ENCODE measurements around the gene CNN3. TPM values are rescaled to one million over a fixed set of nuclear protein-coding genes. Genes with fewer than 3 reads are reported as not detected.

CNN3 gene
- total RNA-seq, 2 experiments from 2014 or later, result not detected

- BruUV-seq (replicated peaks), result no TSS peak
- peak overlapping the region; percentile 73 for H3K4me2 ChIP-seq (ENCODE audit: low read length)
- ChIA-PET POLR2A (interaction anchor here (0.6 to 1.5 kb wide), 10 partner anchors 12 to 1788 kb away, joined by 3 to 5 read pairs (median 4); partner anchors contain the start of gene RWDD3), CTCF (ENCODE audit: unreplicated experiment) (no interaction called here)
- H3K36me3 ChIP-seq (ENCODE audit: insufficient read depth, low read length), result no peaks in the 10 kb centered on the region
- TF ChIP-seq EZH2phosphoT487 (IDR thresholded peaks at IDR 0.05; ENCODE audit: borderline replicate concordance, low read depth, low read length), result no peak
- no peak for TF ChIP-seq CTCF (conservative IDR thresholded peaks at IDR 0.05; ENCODE audit: low read length)
- H3K4me3 ChIP-seq (ENCODE audit: low read depth, low read length, poor library complexity, severe bottlenecking), result peak overlapping the region; percentile 58
- H4K20me1 ChIP-seq (ENCODE audit: insufficient read depth, low read length), result no peaks in the 10 kb centered on the region
- H3K9me2 ChIP-seq (ENCODE audit: insufficient read depth, low read length), result no peaks in the 10 kb centered on the region
- H2AFZ ChIP-seq (ENCODE audit: low read length), result peak overlapping the region; percentile 92
- peaks cover 5% of the 10 kb centered on the region; the same call in 1 of the 2 replicates for H3K9me3 ChIP-seq (ENCODE audit: low read length)
- no peaks in the 10 kb centered on the region for H3K79me2 ChIP-seq (ENCODE audit: insufficient read depth, low read depth, low read length)
- intact Hi-C loops (cut with micrococcal nuclease; ENCODE audit: unreplicated experiment), result loop anchor here (10.0 kb wide), 1 partner anchor 272 kb away; the partner anchor contains the start of gene RWDD3
- peak; percentile 86 for DNase-seq (ENCODE audit: low spot score)
- peak overlapping the region; percentile 67 for H3K27ac ChIP-seq (ENCODE audit: low read depth, low read length, poor library complexity, severe bottlenecking)
- H3K4me1 ChIP-seq (ENCODE audit: insufficient read depth, low read length, poor library complexity, severe bottlenecking), result peaks cover 23% of the 10 kb centered on the region
Measured at GRCh38 chr1:94962409-94963265, 35.7 kb upstream of the CNN3 start.

GRCh38 chr1:94961988-94962387 is 35.1 kb upstream of the CNN3 start:
- TF ChIP-seq EZH2phosphoT487 (IDR thresholded peaks at IDR 0.05; ENCODE audit: borderline replicate concordance, low read depth, low read length) (no peak), CTCF (conservative IDR thresholded peaks at IDR 0.05; ENCODE audit: low read length) (no peak)
- H3K9me2 ChIP-seq (ENCODE audit: insufficient read depth, low read length), result no peaks in the 10 kb centered on the region
- no peaks in the 10 kb centered on the region for H3K36me3 ChIP-seq (ENCODE audit: insufficient read depth, low read length)
- no peak overlapping the region for H3K4me3 ChIP-seq (ENCODE audit: low read depth, low read length, poor library complexity, severe bottlenecking)
- H3K27ac ChIP-seq (ENCODE audit: low read depth, low read length, poor library complexity, severe bottlenecking), result peak overlapping the region; percentile 67
- no peak for DNase-seq (ENCODE audit: low spot score)
- intact Hi-C loops (cut with micrococcal nuclease; ENCODE audit: unreplicated experiment), result loop anchor here (10.0 kb wide), 1 partner anchor 273 kb away; the partner anchor contains the start of gene RWDD3
- H3K4me2 ChIP-seq (ENCODE audit: low read length), result peak overlapping the region; percentile 73
- peaks cover 5% of the 10 kb centered on the region; the same call in 1 of the 2 replicates for H3K9me3 ChIP-seq (ENCODE audit: low read length)
- peak overlapping the region; percentile 92 for H2AFZ ChIP-seq (ENCODE audit: low read length)
- no peaks in the 10 kb centered on the region for H3K79me2 ChIP-seq (ENCODE audit: insufficient read depth, low read depth, low read length)
- POLR2A ChIA-PET, result interaction anchor here (0.6 to 1.4 kb wide), 5 partner anchors 9 to 272 kb away, joined by 3 to 5 read pairs (median 4); partner anchors contain the start of gene RWDD3
- no peaks in the 10 kb centered on the region for H4K20me1 ChIP-seq (ENCODE audit: insufficient read depth, low read length)
- BruUV-seq (replicated peaks), result no TSS peak
- H3K4me1 ChIP-seq (ENCODE audit: insufficient read depth, low read length, poor library complexity, severe bottlenecking), result peaks cover 23% of the 10 kb centered on the region
- CTCF ChIA-PET (ENCODE audit: unreplicated experiment), result no interaction called here
